GM12872 (cell line): ENCODE measurements around the gene AGPAT3.

Source experiments
- CTCF ChIP-seq: IDR thresholded peaks from 3 replicates; pipeline ENCODE4 v1.5.1; 2011; ENCODE audit warnings: low read depth, mild to moderate bottlenecking, low read length, moderate library complexity; ENCODE audit not compliant: insufficient read depth

Gene AGPAT3

GRCh38 chr21:43909741-43910400 is 44.8 kb downstream of the AGPAT3 start:
- no peak for TF ChIP-seq CTCF

DNA sequence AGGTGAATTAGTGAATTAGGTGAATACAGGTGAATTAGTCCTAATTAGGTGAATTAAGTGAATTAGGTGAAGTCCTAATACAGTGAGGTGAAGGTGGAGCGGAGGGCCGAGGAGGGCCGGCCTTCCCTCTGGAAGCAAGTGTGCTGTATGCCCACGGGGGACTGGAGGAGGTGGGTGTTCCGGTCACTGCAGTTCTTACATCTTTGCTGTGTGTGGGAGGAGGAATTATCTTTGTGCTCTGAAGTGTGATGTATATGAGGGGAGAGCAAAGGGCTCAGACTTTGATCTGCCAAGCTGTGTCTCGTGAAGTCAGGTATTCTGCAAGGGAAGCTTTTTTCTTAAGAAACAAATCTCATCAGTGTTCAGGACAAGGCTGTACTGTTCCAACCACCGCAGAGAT is 45.4 kb downstream of the AGPAT3 start:
- TF ChIP-seq CTCF, result no peak

GRCh38 chr21:43911015-43911934 is 46.3 kb downstream of the AGPAT3 start:
- TF ChIP-seq CTCF, result no peak

- no peak for TF ChIP-seq CTCF
These were observed 47.0 kb downstream of the AGPAT3 start for GRCh38 chr21:43911935-43912487.

- no peak for TF ChIP-seq CTCF
These were observed 47.5 kb downstream of the AGPAT3 start for GRCh38 chr21:43912500-43912899.

DNA sequence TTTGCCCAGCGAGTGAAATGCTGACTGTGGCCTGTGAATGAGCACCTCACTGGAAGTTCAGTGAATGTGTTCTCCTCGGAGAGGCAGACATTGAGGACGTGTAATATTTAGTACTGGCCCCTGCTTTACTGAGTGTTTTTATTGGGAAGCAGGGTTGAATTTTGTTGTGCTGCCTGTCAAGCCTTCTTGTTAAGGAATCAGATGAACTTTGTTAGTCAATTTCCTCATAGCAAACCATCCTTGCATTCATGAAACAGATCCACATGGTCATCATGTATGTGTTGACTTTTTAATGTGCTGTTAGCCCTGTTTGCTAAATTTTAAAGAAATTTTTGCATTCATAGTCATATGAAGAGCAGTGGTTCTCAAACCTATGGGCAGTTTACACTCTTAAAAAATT is 47.9 kb downstream of the AGPAT3 start:
- TF ChIP-seq CTCF, result no peak

DNA sequence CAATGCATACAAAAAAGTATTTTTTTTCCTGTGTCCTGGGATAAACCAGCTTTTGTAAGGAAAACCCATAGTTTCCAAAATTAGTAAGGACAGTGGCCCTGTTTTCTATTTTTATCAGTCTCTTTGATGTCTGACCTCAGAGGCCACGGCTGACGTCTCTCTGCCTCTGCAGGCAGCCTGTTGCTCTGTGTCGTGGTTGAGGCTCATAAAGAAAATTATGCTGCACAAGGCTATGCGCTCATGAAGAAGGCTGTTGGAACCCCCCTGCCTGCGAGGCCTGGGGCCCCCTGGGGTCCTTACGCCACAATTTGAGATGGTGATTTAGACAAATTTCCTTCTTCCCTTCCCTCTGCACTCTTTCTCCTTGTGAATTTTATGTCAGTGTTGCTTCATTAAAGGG is 48.9 kb downstream of the AGPAT3 start:
- TF ChIP-seq CTCF, result no peak
